Measurements from ENCODE around the gene NKAIN2. TPM values are rescaled to one million over a fixed set of nuclear protein-coding genes. Genes with fewer than 3 reads are reported as not detected.

Gene NKAIN2
- total RNA-seq, 1 experiment from 2014 or later: 2.7 TPM

- TF ChIP-seq, protein P1, sequence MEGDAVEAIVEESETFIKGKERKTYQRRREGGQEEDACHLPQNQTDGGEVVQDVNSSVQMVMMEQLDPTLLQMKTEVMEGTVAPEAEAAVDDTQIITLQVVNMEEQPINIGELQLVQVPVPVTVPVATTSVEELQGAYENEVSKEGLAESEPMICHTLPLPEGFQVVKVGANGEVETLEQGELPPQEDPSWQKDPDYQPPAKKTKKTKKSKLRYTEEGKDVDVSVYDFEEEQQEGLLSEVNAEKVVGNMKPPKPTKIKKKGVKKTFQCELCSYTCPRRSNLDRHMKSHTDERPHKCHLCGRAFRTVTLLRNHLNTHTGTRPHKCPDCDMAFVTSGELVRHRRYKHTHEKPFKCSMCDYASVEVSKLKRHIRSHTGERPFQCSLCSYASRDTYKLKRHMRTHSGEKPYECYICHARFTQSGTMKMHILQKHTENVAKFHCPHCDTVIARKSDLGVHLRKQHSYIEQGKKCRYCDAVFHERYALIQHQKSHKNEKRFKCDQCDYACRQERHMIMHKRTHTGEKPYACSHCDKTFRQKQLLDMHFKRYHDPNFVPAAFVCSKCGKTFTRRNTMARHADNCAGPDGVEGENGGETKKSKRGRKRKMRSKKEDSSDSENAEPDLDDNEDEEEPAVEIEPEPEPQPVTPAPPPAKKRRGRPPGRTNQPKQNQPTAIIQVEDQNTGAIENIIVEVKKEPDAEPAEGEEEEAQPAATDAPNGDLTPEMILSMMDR (IDR thresholded peaks at IDR 0.05; ENCODE audit: unreplicated experiment): no peak
- Mint-ChIP-seq H3K9me3 (ENCODE audit: unreplicated experiment) (no peaks in the 10 kb centered on the region), H3K4me1 (ENCODE audit: insufficient read depth, unreplicated experiment) (peaks cover 14% of the 10 kb centered on the region), H3K4me3 (ENCODE audit: unreplicated experiment) (peak overlapping the region; percentile 79), H3K27me3 (ENCODE audit: insufficient read depth, unreplicated experiment) (no peaks in the 10 kb centered on the region), H3K36me3 (ENCODE audit: insufficient read depth, unreplicated experiment) (no peaks in the 10 kb centered on the region), H3K27ac (ENCODE audit: low read depth, unreplicated experiment) (no peak overlapping the region)
- BruUV-seq (replicated peaks): TSS peak; percentile 33
- no peak for DNase-seq (ENCODE audit: unreplicated experiment)
- POLR2A ChIA-PET: interaction anchor here (0.7 to 2.0 kb wide), 3 partner anchors 24 to 1976 kb away, joined by 3 to 11 read pairs (median 3); no protein-coding TSS in a partner anchor
- intact Hi-C loops (cut with micrococcal nuclease): loop anchor here (5.0 to 10.0 kb wide), 5 partner anchors 290 to 870 kb away; no protein-coding TSS in a partner anchor
- CTCF ChIA-PET: interaction anchor here (1.0 kb wide), 1 partner anchor 9 kb away, joined by 3 read pairs; no protein-coding TSS in a partner anchor
Measured at GRCh38 chr6:123804787-123805540, 1.3 kb downstream of the NKAIN2 start.

DNA sequence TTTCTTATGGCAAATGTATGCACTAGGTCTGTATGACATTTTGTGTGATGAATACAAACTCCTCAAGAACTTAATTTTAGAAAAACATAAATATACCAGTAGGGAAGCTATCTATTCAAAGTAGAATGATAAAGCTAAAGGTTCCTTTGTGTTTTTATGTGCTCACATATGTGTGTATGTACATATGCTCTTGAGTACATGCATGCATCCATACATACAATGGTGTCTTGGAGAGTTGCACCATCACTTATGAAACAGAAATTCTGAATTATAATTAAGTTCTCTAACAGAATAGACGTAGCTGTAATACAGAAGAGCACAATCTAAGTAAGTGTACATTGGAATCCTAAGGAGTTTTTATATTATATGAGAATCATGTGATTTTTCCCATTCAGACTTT lies 2.3 kb downstream of the NKAIN2 start:
- Mint-ChIP-seq H3K9me3 (ENCODE audit: unreplicated experiment) (no peaks in the 10 kb centered on the region), H3K27me3 (ENCODE audit: insufficient read depth, unreplicated experiment) (no peaks in the 10 kb centered on the region), H3K36me3 (ENCODE audit: insufficient read depth, unreplicated experiment) (no peaks in the 10 kb centered on the region), H3K27ac (ENCODE audit: low read depth, unreplicated experiment) (no peak overlapping the region), H3K4me1 (ENCODE audit: insufficient read depth, unreplicated experiment) (peaks cover 14% of the 10 kb centered on the region), H3K4me3 (ENCODE audit: unreplicated experiment) (no peak overlapping the region)
- intact Hi-C loops (cut with micrococcal nuclease): loop anchor here (10.0 kb wide), 3 partner anchors 289 to 869 kb away; no protein-coding TSS in a partner anchor
- ChIA-PET POLR2A (interaction anchor here (2.0 kb wide), 1 partner anchor 23 kb away, joined by 11 read pairs; no protein-coding TSS in a partner anchor), CTCF (interaction anchor here (0.6 kb wide), 1 partner anchor 597 kb away, joined by 3 read pairs; no protein-coding TSS in a partner anchor)
- BruUV-seq (replicated peaks): no TSS peak
- DNase-seq (ENCODE audit: unreplicated experiment): no peak
- TF ChIP-seq, protein P1 (IDR thresholded peaks at IDR 0.05; ENCODE audit: unreplicated experiment): no peak

DNA sequence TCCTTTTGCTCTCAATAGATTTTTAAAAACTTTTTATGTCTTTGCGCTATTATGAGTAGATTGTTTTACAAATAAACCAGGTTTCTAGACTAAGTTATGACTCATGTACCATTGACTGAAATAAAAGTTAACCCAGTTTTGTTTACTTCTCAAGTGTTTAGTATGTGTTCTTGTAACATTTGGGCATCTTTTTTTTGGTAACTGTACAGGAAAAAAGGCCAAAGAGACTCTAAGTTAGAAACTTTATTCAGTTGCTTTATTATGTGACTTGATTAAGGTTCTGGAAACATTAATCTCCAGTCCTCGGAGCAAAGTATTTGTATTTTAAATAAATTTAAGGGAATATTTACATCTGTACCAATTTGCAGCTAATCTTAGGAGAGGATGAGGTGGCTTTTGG lies 2.9 kb downstream of the NKAIN2 start:
- no TSS peak for BruUV-seq (replicated peaks)
- H3K27me3 Mint-ChIP-seq (ENCODE audit: insufficient read depth, unreplicated experiment): no peaks in the 10 kb centered on the region
- H3K4me1 Mint-ChIP-seq (ENCODE audit: insufficient read depth, unreplicated experiment): peaks cover 14% of the 10 kb centered on the region
- no peak overlapping the region for H3K27ac Mint-ChIP-seq (ENCODE audit: low read depth, unreplicated experiment)
- TF ChIP-seq, protein P1 (IDR thresholded peaks at IDR 0.05; ENCODE audit: unreplicated experiment): no peak
- H3K4me3 Mint-ChIP-seq (ENCODE audit: unreplicated experiment): no peak overlapping the region
- no peaks in the 10 kb centered on the region for H3K36me3 Mint-ChIP-seq (ENCODE audit: insufficient read depth, unreplicated experiment)
- CTCF ChIA-PET: interaction anchor here (0.6 kb wide), 1 partner anchor 596 kb away, joined by 3 read pairs; no protein-coding TSS in a partner anchor
- intact Hi-C loops (cut with micrococcal nuclease): loop anchor here (10.0 kb wide), 3 partner anchors 288 to 868 kb away; no protein-coding TSS in a partner anchor
- no peaks in the 10 kb centered on the region for H3K9me3 Mint-ChIP-seq (ENCODE audit: unreplicated experiment)
- POLR2A ChIA-PET: no interaction called here
- DNase-seq (ENCODE audit: unreplicated experiment): no peak

GRCh38 chr6:123808556-123808955 lies 4.9 kb downstream of the NKAIN2 start:
- H3K36me3 Mint-ChIP-seq (ENCODE audit: insufficient read depth, unreplicated experiment): no peaks in the 10 kb centered on the region
- H3K4me3 Mint-ChIP-seq (ENCODE audit: unreplicated experiment): no peak overlapping the region
- H3K9me3 Mint-ChIP-seq (ENCODE audit: unreplicated experiment): no peaks in the 10 kb centered on the region
- DNase-seq (ENCODE audit: unreplicated experiment): peak; percentile 48
- CTCF ChIA-PET: interaction anchor here (0.5 kb wide), 1 partner anchor 625 kb away, joined by 4 read pairs; no protein-coding TSS in a partner anchor
- peaks cover 8% of the 10 kb centered on the region for H3K4me1 Mint-ChIP-seq (ENCODE audit: insufficient read depth, unreplicated experiment)
- no peak overlapping the region for H3K27ac Mint-ChIP-seq (ENCODE audit: low read depth, unreplicated experiment)
- POLR2A ChIA-PET: interaction anchor here (0.6 kb wide), 1 partner anchor 523 kb away, joined by 3 read pairs; no protein-coding TSS in a partner anchor
- no TSS peak for BruUV-seq (replicated peaks)
- intact Hi-C loops (cut with micrococcal nuclease): loop anchor here (10.0 kb wide), 3 partner anchors 286 to 866 kb away; no protein-coding TSS in a partner anchor
- TF ChIP-seq, protein P1 (IDR thresholded peaks at IDR 0.05; ENCODE audit: unreplicated experiment): no peak
- no peaks in the 10 kb centered on the region for H3K27me3 Mint-ChIP-seq (ENCODE audit: insufficient read depth, unreplicated experiment)
